ENCODE results near the gene PCYOX1L.

PCYOX1L gene

DNA sequence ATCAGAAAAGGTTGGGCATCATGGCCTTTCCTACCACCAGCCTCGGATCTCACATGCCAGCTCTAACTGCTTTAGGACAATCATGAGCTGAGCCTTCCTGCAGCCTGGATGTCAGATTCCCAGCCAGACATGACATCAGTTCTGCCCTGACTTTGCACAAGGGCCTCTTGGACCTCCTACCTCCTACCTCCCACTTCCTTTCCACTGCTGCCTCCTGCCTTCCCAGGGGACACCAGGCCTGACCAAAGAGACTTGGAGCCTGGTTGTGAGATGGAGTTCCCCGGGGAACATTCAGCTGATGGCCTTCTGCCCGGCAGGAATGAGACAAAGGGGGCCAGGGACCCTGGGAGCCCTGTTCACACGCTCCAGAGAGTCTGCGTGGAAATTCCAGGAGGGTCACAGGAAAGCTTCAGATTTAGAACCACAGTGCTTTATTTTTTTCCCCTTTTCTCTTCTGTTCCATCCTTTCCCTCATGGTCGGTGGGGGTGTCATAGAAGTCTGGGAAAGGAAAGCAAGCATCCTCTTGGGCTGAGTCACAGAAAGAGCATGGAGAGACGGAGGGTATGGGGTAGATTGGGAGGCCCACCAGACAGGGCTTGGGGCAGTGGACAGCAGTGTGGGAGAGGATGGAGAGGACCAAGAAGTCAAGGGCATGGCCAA is 56.7 kb downstream of the PCYOX1L start:
- no peak for DNase-seq (ENCODE audit: extremely low spot score)
- ChIA-PET POLR2A (interaction anchor here (0.6 kb wide), 1 partner anchor 34 kb away, joined by 4 read pairs; no protein-coding TSS in a partner anchor), CTCF (interaction anchor here (1.0 to 2.7 kb wide), 4 partner anchors 15 to 106 kb away, joined by 3 to 9 read pairs (median 4); no protein-coding TSS in a partner anchor)
- TF ChIP-seq, protein P1, sequence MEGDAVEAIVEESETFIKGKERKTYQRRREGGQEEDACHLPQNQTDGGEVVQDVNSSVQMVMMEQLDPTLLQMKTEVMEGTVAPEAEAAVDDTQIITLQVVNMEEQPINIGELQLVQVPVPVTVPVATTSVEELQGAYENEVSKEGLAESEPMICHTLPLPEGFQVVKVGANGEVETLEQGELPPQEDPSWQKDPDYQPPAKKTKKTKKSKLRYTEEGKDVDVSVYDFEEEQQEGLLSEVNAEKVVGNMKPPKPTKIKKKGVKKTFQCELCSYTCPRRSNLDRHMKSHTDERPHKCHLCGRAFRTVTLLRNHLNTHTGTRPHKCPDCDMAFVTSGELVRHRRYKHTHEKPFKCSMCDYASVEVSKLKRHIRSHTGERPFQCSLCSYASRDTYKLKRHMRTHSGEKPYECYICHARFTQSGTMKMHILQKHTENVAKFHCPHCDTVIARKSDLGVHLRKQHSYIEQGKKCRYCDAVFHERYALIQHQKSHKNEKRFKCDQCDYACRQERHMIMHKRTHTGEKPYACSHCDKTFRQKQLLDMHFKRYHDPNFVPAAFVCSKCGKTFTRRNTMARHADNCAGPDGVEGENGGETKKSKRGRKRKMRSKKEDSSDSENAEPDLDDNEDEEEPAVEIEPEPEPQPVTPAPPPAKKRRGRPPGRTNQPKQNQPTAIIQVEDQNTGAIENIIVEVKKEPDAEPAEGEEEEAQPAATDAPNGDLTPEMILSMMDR (IDR thresholded peaks at IDR 0.05; ENCODE audit: control extremely low read depth, extremely low read depth, low read depth, missing control alignments): no peak

DNA sequence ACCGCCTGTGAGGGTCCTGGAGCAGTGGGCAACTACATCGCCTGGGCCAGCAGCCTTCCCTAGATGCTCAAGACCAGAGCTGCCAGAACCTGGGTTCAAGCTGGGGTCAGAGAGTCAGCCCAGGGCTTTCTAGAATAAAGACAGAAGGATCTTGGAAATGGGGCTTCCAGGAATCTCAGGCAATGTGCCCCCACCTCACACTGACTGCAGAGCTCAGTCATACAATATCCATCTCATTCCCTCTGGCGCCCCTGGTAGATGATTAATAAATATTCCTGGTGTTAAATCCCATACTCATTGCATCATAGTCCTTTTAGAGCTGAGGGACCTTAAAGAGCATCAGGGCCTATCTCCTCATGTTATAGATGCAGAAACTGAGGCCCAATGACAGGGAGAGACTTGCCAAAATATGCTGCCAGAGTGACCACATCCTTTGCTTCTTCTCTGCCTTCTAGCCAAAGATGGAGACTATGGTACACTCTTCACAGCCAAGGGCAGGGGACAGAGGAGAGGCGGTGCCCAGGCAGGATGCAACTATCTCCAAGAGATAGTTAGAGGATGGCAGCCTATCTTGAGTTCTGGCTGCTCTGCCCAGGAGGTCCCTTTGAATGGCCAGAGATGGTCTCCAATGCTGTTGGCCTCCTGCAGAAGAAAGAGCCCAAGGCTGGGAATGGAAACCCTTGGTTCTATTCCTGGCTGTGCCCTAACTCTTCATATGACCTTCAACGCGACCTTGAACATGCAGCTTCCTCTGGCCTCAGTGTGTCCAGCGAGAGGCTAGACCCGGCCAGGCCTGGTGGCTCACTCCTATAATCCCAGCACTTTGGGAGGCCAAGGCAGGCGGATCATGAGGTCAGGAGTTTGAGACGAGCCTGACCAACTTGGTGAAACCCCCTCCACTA is 57.5 kb downstream of the PCYOX1L start:
- CTCF ChIA-PET: interaction anchor here (1.1 to 2.7 kb wide), 5 partner anchors 8 to 32 kb away, joined by 3 to 9 read pairs (median 5); no protein-coding TSS in a partner anchor
- no peak for DNase-seq (ENCODE audit: extremely low spot score)
- POLR2A ChIA-PET: no interaction called here
- TF ChIP-seq, protein P1 (IDR thresholded peaks at IDR 0.05; ENCODE audit: control extremely low read depth, extremely low read depth, low read depth, missing control alignments): no peak

DNA sequence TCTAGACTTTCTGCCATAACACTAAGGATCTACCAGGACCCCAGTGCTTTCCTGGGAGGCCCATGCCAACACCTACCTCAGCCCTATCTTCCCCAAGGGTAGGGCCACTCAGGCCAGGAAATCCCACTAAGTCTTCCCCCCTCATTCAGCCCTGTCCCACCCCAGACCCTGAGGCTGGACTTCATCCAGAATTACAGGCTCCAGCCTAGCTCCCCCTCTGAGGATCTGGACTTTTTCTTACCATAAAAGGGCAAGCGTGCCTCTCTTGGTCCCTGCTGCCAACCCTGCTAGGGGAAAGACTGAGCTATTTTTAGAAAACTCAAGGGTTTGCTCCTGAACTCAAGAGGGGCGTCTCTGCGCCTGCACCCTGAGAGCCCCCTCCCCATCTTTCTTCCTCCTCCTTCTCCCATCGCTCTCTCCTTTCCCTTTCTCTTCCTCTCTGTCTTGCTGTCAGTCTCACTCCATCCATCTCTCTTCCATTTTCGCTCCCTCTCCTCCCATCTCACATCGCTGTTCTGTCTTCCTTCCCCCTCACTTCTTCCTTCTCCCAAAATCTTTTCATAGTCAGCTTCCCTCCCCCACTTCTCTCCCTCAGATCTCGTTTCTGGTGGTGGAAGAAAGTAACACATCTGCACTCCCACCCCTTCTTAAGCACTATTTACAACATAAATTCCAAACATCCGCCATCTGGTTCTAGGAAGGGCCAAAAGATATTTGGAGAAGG is 59.3 kb downstream of the PCYOX1L start:
- DNase-seq (ENCODE audit: extremely low spot score): no peak
- CTCF ChIA-PET: interaction anchor here (0.9 to 2.2 kb wide), 7 partner anchors 10 to 146 kb away, joined by 3 to 8 read pairs (median 3); no protein-coding TSS in a partner anchor
- TF ChIP-seq, protein P1 (IDR thresholded peaks at IDR 0.05; ENCODE audit: control extremely low read depth, extremely low read depth, low read depth, missing control alignments): no peak
- POLR2A ChIA-PET: no interaction called here

DNA sequence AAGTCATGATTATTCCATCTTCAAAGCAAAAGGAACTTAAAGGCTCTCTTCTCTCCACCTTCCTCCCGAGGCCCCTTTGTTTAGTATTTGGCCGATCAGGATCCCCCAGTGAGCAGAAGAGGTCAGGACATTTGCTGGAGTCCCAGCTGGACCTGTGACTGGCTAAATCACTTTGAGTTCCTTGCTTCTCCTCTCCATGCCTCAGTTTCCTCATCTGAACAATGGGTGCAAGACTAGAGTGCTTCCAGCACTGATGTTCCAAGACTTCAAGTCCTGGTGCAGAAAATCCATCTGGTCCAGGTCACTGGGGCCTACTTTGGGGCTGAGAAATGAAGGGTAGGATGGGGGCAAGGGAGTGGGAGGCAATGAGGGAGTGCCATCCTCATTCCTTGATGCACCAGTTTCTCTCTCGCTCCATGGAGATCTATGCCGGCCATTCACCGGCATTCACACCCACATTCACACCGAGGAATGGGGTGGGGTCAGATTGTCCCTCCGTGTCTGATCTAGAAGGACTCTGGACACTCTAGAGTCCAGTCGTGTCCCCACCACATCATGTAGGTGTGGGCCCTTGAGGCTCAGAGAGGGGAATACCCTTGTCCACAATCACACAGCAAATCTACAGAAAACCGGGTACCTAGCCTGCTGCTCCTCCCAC is 60.0 kb downstream of the PCYOX1L start:
- ChIA-PET CTCF (interaction anchor here (1.6 to 2.2 kb wide), 4 partner anchors 16 to 145 kb away, joined by 3 to 8 read pairs (median 4); no protein-coding TSS in a partner anchor), POLR2A (no interaction called here)
- DNase-seq (ENCODE audit: extremely low spot score): no peak
- TF ChIP-seq, protein P1 (IDR thresholded peaks at IDR 0.05; ENCODE audit: control extremely low read depth, extremely low read depth, low read depth, missing control alignments): no peak

DNA sequence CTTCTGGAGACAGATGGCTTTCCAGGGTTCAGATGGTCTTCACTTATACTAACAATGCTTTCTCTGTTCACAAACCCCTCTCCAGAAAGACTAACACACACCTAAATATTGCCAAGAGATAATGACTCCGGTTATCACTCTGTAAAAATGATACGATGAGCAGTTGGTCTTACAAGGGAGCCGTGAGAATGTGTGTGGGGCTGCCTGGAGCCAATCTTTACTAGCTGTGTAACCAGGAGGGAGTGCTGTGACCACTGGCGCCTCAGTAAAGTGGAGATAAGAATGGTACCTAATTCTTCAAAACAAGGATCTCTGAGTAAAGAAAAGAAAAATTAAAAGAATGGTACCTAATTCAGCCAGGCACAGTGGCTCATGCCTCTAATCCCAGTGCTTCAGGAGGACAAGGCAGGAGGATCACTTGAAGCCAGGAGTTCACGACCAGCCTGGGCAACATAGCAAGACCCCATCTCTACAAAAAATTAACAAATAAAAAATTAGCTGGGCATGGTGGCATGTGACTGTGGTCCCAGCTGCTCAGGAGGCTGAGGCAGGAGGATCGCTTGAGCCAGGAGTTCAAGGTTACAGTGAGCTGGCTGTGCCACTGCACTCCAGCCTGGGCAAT is 61.2 kb downstream of the PCYOX1L start:
- no peak for DNase-seq (ENCODE audit: extremely low spot score)
- ChIA-PET CTCF (interaction anchor here (0.9 to 1.6 kb wide), 5 partner anchors 15 to 200 kb away, joined by 3 to 4 read pairs (median 4); no protein-coding TSS in a partner anchor), POLR2A (no interaction called here)
- TF ChIP-seq, protein P1 (IDR thresholded peaks at IDR 0.05; ENCODE audit: control extremely low read depth, extremely low read depth, low read depth, missing control alignments): no peak

All from GM10248 (cell line).